ENCODE results near the gene PABPC3. TPM values are rescaled to one million over a fixed set of nuclear protein-coding genes. Genes with fewer than 3 reads are reported as not detected.

PABPC3 gene
- 0.33 and 0.51 TPM in 2 replicates for total RNA-seq

GRCh38 chr13:25095851-25096453 is at the start of gene PABPC3:
Gene PABPC3, plus strand, starts transcription at chr13:25096136. Its CDS starts 63 bp downstream, at chr13:25096199.

Other genes with a start within 250 kb of the PABPC3 start
- gene AMER2, start 76.2 kb downstream of the PABPC3 start, total RNA-seq = under 0.01 and 0.25 TPM in 2 replicates
- 11.7 and 21.0 TPM in 2 replicates for gene MTMR6, start 191.4 kb downstream of the PABPC3 start, total RNA-seq
- gene NUP58, start 205.5 kb downstream of the PABPC3 start, total RNA-seq = 69.6 and 87.3 TPM in 2 replicates